ENCODE data around the gene FFAR4.

- TF ChIP-seq NRF1 (IDR thresholded peaks at IDR 0.05; ENCODE audit: low read depth, low read length) (no peak), CTCF (IDR thresholded peaks at IDR 0.05; ENCODE audit: control extremely low read depth in 1 of 3, insufficient read depth in 1 of 3, low read depth in 1 of 3, low read length in 3 of 3) (no peak), CHD1 (IDR thresholded peaks at IDR 0.05; ENCODE audit: low read depth, low read length) (no peak)
Measured at GRCh38 chr10:93584445-93584844, 18.0 kb downstream of the FFAR4 start.

All from H1 (cell line).